ENCODE measurements around the gene SFXN5. TPM values are rescaled to one million over a fixed set of nuclear protein-coding genes. Genes with fewer than 3 reads are reported as not detected.
"Not testable (repeated sequence)": the region's sequence is repeated elsewhere in the genome, so short reads cannot be mapped to it uniquely, and the experiment has no call there.

The SFXN5 gene
- total RNA-seq, 1 donor from 2014 or later = 12.7 TPM

DNA sequence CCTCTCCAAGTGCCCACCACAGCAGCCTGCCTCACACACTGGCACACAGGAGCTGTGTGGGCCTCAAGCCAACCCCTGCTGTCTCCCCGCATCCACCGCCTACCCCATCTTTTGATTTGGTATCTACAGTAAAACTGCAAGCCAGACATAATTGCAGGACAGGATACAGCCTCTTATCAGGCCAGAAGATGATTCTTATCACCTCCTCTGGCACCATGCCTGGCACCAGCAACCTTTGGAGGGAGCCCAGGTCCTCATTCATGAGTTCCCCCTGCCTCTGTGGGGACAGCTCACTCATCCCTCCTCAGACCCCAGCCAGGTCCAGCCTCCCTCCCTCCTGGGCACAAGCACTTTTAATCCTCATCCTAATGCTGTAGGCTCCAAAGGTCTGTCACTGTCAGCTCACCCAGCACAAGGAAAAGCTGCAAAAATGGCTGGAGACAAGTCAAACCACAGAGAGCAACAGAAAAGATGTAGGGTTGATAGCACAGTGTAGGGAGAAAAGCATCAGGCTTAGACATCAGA, 31.6 kb upstream of the SFXN5 start:
- Mint-ChIP-seq H3K36me3 (ENCODE audit: unreplicated experiment) (no peaks in the 10 kb centered on the region), H3K4me3 (ENCODE audit: unreplicated experiment) (no peak overlapping the region), H3K9me3 (ENCODE audit: unreplicated experiment) (no peaks in the 10 kb centered on the region), H3K4me1 (ENCODE audit: unreplicated experiment) (peaks cover 32% of the 10 kb centered on the region), H3K27ac (ENCODE audit: unreplicated experiment) (no peak overlapping the region), H3K27me3 (ENCODE audit: unreplicated experiment) (no peaks in the 10 kb centered on the region)
- no peak for DNase-seq (ENCODE audit: extremely low spot score, unreplicated experiment)
- TF ChIP-seq, protein P1, sequence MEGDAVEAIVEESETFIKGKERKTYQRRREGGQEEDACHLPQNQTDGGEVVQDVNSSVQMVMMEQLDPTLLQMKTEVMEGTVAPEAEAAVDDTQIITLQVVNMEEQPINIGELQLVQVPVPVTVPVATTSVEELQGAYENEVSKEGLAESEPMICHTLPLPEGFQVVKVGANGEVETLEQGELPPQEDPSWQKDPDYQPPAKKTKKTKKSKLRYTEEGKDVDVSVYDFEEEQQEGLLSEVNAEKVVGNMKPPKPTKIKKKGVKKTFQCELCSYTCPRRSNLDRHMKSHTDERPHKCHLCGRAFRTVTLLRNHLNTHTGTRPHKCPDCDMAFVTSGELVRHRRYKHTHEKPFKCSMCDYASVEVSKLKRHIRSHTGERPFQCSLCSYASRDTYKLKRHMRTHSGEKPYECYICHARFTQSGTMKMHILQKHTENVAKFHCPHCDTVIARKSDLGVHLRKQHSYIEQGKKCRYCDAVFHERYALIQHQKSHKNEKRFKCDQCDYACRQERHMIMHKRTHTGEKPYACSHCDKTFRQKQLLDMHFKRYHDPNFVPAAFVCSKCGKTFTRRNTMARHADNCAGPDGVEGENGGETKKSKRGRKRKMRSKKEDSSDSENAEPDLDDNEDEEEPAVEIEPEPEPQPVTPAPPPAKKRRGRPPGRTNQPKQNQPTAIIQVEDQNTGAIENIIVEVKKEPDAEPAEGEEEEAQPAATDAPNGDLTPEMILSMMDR (IDR thresholded peaks at IDR 0.05) = no peak

DNA sequence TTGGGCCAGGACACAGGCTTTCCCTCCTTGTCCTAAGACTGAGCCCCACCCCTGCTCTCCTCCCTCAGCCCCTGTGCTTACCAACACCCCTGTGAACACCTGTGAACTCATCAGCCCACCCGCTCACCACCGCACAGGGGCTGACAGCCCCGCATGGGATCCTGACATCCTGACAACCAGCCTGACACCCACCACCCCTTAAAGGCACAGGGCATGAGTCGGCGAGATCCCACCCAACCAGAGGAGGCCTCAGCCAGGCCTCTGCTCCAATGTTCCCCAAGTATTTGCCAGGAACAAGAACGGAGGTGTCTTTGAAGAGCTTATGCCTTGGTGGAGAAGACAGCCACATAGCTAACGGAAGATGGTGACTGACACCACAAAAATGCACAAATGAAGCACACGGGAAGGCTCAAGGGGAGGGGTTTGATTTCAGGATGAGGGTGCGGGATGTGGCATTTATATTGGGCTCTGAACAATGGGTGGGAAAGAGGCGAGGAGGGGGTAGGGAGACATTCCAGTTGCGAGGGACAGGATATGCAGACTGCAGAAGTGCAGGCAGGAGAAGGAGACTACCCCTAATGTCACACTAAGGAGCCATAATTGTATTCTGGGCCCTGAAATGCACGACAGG, 30.2 kb upstream of the SFXN5 start:
- no peak overlapping the region for H3K27ac Mint-ChIP-seq (ENCODE audit: unreplicated experiment)
- no peaks in the 10 kb centered on the region for H3K9me3 Mint-ChIP-seq (ENCODE audit: unreplicated experiment)
- no peaks in the 10 kb centered on the region for H3K27me3 Mint-ChIP-seq (ENCODE audit: unreplicated experiment)
- DNase-seq (ENCODE audit: extremely low spot score, unreplicated experiment) = no peak
- TF ChIP-seq, protein P1 (IDR thresholded peaks at IDR 0.05) = no peak
- no peak overlapping the region for H3K4me3 Mint-ChIP-seq (ENCODE audit: unreplicated experiment)
- H3K36me3 Mint-ChIP-seq (ENCODE audit: unreplicated experiment) = no peaks in the 10 kb centered on the region
- peaks cover 18% of the 10 kb centered on the region for H3K4me1 Mint-ChIP-seq (ENCODE audit: unreplicated experiment)

DNA sequence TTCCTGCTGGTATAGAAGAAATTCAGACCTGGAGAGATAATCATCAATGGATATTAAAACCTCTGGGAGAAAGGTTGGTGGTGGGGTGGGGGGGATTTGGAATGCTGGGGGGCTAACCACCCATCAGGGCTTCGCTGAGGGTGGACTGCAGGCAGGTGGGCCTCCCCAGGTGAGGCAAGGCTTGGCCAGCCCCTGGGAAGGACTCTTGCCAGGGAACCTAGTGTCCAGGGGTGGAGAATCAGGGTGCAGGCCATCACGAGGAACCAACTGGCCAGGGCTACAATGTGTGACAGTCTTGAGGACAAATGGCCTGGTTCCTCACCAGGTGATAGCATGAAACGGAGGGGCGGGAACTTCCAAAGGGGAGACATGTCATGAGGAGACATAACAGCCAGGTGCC, 29.4 kb upstream of the SFXN5 start:
- Mint-ChIP-seq H3K27me3 (ENCODE audit: unreplicated experiment) (no peaks in the 10 kb centered on the region), H3K27ac (ENCODE audit: unreplicated experiment) (no peak overlapping the region), H3K4me1 (ENCODE audit: unreplicated experiment) (peaks cover 16% of the 10 kb centered on the region), H3K9me3 (ENCODE audit: unreplicated experiment) (no peaks in the 10 kb centered on the region), H3K36me3 (ENCODE audit: unreplicated experiment) (no peaks in the 10 kb centered on the region), H3K4me3 (ENCODE audit: unreplicated experiment) (no peak overlapping the region)
- DNase-seq (ENCODE audit: extremely low spot score, unreplicated experiment) = no peak
- TF ChIP-seq, protein P1 (IDR thresholded peaks at IDR 0.05) = no peak

DNA sequence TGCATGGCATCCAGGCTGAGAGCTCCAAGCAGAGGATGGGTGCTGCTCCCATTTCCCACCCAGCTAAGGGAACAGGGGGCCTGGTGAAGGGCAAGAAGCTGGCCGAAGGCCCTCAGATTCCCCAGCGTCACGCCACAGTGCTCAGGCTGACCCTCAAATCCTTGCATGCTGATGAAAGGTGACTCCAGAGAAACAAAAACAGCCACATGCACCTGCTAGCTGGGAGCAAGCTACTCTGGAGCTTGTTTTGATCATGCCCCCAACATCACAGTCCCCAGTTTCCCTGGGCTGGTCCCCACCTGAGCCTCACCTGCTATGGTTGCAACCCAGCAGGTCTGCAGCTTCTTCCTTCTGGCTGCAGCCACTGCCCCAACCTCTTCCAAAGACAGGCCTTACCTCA, 28.0 kb upstream of the SFXN5 start:
- Mint-ChIP-seq H3K27ac (ENCODE audit: unreplicated experiment) (no peak overlapping the region), H3K4me3 (ENCODE audit: unreplicated experiment) (no peak overlapping the region), H3K27me3 (ENCODE audit: unreplicated experiment) (no peaks in the 10 kb centered on the region), H3K4me1 (ENCODE audit: unreplicated experiment) (peaks cover 10% of the 10 kb centered on the region), H3K36me3 (ENCODE audit: unreplicated experiment) (no peaks in the 10 kb centered on the region), H3K9me3 (ENCODE audit: unreplicated experiment) (no peaks in the 10 kb centered on the region)
- DNase-seq (ENCODE audit: extremely low spot score, unreplicated experiment) = no peak
- TF ChIP-seq, protein P1 (IDR thresholded peaks at IDR 0.05) = no peak

GRCh38 chr2:73095910-73096309, 24.4 kb upstream of the SFXN5 start:
- Mint-ChIP-seq H3K27me3 (ENCODE audit: unreplicated experiment) (no peaks in the 10 kb centered on the region), H3K4me1 (ENCODE audit: unreplicated experiment) (peaks cover 24% of the 10 kb centered on the region), H3K9me3 (ENCODE audit: unreplicated experiment) (no peaks in the 10 kb centered on the region), H3K27ac (ENCODE audit: unreplicated experiment) (no peak overlapping the region), H3K36me3 (ENCODE audit: unreplicated experiment) (no peaks in the 10 kb centered on the region), H3K4me3 (ENCODE audit: unreplicated experiment) (no peak overlapping the region)
- no peak for DNase-seq (ENCODE audit: extremely low spot score, unreplicated experiment)
- TF ChIP-seq, protein P1 (IDR thresholded peaks at IDR 0.05) = no peak

DNA sequence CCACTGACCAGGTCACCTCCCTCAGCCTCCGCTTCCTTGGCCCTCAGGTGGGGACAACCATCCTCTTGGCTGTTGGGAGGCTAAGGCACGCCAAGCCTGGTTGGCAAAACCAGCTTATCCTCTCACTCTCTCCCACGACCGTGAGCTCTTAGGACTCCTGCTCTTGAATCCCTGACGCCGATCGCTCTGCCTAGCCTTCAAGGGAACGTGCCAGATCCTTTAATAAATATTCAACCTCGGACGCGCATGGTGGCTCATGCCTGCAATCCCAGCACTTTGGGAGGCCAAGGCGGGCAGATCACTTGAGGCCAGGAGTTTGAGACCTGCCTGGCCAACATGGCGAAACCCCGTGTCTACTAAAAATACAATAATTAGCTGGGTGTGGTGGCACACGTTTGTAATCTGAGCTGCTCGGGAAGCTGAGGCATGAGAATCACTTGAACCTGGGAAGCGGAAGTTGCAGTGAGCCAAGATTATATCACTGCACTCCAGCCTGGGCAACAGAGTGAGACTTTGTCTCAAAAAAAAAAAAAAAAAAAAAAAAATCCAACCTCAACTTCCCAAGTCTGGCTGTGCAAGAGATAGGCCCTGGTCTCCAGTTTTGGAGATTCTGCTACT, 22.2 kb upstream of the SFXN5 start:
- not testable (repeated sequence) for H3K4me3 Mint-ChIP-seq (ENCODE audit: unreplicated experiment); H3K9me3 Mint-ChIP-seq (ENCODE audit: unreplicated experiment); DNase-seq (ENCODE audit: extremely low spot score, unreplicated experiment); H3K27me3 Mint-ChIP-seq (ENCODE audit: unreplicated experiment); H3K36me3 Mint-ChIP-seq (ENCODE audit: unreplicated experiment)
- H3K27ac Mint-ChIP-seq (ENCODE audit: unreplicated experiment) = peak overlapping the region; percentile 14
- peaks cover 43% of the 10 kb centered on the region for H3K4me1 Mint-ChIP-seq (ENCODE audit: unreplicated experiment)
